ENCODE measurements around the gene VMP1.
A peak's percentile ranks its signal among the peaks of the same experiment; 100 is the strongest.

The VMP1 gene

GRCh38 chr17:59829217-59830006 lies 122.0 kb downstream of the VMP1 start:
- peak overlapping the region; percentile 96 for H3K27ac ChIP-seq
- TF ChIP-seq CTCF (conservative IDR thresholded peaks at IDR 0.05): no peak

DNA sequence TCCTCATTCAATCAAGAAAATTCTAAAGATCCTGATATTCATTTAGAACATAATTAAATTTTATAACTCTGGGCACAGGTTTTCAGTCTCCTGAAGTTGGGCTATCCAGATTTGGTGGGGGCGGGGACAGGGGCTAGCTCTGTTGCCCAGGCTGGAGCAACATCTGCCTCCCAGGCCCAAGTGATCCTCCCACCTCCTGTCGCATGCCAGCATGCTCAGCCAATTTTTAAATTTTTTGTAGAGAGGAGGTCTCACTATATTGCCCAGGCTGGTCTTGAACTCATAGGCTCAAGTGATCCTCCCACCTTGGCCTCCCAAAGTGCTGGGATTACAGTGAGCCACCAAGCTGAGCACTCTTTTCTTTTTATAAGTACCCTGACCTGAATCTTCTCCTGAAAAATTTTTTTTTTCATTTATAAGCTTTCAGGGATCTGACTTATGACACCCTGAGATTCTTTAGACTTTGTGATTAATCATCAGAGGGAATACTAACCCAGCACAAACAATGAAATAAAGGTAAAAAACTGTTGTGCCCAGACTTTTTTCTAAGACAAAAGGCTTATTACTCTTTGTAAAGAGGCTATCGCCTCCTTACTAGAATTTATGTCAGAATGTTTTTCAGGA lies 122.7 kb downstream of the VMP1 start:
- H3K27ac ChIP-seq: peak overlapping the region; percentile 96
- no peak for TF ChIP-seq CTCF (conservative IDR thresholded peaks at IDR 0.05)

DNA sequence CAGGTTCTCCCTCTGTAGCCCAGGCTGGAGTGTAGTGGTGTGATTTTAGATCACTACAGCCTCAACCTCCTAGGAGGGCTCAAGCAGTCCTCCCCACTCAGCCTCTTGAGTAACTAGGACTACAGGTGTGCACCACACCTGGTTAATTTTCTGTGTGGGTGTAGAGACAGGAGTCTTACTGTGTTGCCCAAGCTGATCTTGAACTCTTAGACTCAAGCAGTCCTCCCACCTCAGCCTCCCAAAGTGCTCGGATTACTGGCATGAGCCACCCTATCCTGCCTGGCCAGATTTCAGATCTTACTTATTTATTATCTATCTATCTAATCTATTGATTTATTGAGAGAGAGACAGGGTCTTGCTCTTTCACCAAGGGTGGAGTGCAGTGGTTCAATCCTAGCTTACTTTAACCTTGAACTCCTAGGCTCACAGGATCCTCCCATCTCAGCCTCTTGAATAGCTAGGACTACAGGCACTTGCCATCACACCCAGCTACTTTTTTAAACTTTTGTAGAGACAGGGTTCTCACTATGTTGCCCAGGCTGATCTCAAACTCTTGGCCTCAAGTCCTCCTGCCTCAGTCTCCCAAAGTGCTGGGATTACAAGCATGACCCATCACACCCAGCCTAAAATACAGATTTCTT lies 123.5 kb downstream of the VMP1 start:
- no peak for TF ChIP-seq CTCF (conservative IDR thresholded peaks at IDR 0.05)
- H3K27ac ChIP-seq: peak overlapping the region; percentile 96

DNA sequence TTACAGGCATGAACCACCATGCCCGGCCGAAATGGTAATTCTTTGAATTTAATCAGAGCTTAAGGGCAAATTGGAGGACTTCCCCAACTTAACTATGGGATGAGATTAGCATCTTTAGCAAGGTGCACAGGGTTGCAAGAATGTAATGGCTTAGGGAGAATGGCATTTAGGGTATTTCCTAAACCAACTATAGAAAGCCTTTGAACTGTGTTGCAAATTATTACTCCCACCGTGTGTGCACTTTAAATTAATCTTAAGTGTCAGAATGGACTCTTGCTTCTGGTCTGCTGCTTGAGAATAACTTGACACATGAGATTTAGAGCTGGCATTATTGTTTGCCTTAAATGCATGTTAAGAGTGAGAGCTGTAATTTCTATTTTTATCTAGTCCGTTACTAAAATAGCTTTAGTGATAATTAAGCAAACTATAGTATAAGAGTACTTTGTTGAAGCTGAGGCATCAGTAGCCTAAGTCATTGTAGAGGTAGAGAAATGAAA lies 125.5 kb downstream of the VMP1 start:
- no peak overlapping the region for H3K27ac ChIP-seq
- no peak for TF ChIP-seq CTCF (conservative IDR thresholded peaks at IDR 0.05)

DNA sequence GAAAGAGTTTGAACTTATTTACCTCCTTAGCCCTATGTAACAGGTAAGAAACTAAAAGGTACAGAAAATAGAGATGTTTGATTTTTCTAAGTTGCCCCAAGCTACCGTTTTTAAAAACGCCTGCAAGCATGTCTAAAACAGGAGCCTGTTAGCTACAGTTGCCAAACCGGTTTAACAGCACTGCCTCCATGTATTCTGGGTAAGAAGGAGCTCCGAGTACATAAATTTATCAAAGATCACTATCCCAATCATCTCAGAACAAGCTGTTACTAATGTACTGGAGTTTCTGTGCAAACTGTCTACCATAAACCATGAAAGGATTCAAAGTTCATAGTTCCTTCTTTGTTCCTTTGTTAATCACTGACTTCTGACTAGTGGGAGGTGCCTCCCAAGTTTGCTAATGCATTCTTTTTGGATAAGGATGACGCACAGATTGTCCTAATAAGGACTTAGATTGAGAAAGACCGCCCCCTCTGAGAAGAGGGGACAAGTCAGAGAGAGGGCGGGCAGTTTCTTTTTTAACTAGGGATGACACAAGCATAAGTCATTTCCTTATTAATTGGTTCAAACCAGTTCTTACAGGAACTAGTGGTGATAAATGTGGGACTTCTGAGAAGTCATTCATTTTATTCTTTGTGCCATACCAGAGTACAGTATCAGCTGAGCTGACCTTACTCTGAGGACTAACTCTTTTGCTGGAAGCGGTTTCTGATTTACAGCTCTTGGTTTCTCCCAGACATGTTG lies 130.0 kb downstream of the VMP1 start:
- TF ChIP-seq CTCF (conservative IDR thresholded peaks at IDR 0.05): no peak
- H3K27ac ChIP-seq: peak overlapping the region; percentile 99

DNA sequence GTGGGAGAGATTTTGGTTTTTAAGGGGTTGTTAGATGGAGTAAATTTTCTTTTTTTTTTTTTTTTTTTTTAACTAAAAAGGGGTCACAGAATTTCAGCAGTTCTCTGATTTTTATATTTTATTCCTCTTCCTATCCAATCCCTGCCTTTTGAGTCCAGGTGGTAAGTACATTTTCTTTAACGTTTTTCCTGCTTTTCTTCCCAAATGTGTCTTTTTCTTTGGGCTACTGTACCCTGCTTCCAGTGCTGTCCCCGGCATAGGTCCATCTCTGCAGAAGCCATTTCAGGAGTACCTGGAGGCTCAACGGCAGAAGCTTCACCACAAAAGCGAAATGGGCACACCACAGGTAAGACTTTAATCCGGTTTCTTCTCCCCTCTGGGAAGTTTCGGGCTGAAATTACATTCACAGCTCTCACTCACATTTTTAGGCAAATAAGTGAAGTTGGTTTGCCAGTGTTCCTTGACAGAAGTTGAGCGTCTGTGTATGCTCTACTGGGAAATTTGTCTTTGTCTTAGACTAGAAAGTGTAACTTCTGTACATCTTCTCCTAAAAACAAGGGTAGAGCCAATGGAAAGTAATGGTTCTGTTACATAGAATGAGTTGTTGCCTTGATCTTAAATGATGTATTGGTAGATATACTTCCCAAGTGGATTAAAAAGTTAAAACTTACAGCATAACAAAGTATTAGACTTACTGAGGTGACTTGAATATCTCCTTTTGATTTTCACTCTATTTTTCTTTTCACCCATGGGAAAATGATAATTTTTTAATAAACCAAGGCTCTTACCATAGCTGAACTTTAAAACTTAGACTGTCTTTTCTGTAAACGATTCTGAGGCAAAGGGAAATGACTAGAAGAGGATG lies 130.8 kb downstream of the VMP1 start:
- H3K27ac ChIP-seq: peak overlapping the region; percentile 99
- no peak for TF ChIP-seq CTCF (conservative IDR thresholded peaks at IDR 0.05)

All from VCaP (cell line).